HG02798 (cell line): Measurements from ENCODE around the gene TLE2.
"Not testable (repeated sequence)": the region's sequence is repeated elsewhere in the genome, so short reads cannot be mapped to it uniquely, and the experiment has no call there.

ENCODE experiments used
- ATAC-seq: cut with Tn5 transposase; IDR thresholded peaks from one replicate; pipeline ENCODE4 v1.9.1; 2021; ENCODE audit warnings: mild to moderate bottlenecking; ENCODE audit not compliant: unreplicated experiment, poor library complexity

TLE2 gene

DNA sequence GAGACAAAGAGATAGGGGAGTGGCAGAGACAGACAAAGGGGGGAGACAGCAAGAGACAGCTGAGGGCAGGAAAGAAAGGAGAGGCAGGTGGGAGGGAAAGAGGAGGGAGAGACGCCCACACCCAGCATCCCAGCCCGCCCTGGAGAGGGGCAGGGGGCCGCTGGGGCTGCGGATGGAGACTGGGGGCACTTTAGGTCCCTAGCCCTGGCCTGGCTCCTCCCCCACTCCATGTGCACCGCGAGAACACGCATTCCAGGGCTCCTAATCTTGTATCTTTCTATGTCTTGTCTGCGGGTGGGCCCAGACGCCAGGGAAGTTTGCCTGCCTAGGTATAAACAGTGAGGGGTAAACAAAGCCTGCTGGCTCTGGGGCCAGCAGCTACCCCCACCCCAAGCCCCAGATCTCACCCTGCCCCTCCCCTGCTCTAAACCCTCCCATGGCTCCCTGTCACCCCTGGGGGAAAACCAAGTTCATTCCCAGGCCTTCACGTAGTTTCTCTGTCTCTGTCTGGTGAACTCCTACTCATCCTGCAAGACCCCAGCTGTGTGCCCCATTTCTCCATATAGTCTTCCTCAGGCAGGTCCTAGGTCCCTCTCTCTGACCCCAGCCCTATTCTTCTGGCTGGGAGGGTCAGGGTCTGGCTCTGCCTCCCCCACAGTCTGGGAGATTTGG is 27.5 kb upstream of the TLE2 start:
- no peak for ATAC-seq

DNA sequence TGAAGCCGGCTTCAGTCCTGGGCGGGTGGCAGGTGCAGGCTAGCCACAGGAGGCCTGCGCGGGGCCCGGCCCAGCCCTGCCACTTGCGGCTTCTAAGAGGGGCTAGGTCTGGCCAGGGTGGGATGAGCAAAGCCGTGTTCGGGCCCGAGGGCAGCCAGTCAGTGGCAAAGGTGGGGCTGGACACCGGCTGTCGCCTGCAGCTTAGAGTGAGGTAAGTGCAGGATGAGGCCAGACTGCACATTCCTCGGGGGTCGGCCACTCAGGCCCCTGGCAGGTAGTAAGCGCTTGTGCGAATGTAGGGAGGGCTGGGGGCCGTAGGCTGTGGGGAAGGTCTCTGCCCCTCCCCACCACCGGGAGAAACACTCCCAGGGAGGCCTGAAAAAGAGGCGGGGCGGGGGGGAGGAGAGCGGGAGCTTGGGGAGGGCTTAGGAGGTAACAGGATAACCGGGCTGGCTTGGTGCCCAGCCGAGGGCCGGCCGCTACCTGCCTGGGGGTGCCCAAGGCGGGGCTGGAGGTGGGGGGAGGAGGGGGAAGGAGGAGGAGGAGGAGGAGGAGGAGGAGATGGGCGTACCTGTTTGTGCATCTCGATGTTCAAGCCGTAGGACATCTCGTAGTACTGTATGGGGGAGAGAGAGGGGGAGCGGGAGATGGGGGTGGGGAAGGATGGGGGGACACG is 26.8 kb upstream of the TLE2 start:
- no peak for ATAC-seq

DNA sequence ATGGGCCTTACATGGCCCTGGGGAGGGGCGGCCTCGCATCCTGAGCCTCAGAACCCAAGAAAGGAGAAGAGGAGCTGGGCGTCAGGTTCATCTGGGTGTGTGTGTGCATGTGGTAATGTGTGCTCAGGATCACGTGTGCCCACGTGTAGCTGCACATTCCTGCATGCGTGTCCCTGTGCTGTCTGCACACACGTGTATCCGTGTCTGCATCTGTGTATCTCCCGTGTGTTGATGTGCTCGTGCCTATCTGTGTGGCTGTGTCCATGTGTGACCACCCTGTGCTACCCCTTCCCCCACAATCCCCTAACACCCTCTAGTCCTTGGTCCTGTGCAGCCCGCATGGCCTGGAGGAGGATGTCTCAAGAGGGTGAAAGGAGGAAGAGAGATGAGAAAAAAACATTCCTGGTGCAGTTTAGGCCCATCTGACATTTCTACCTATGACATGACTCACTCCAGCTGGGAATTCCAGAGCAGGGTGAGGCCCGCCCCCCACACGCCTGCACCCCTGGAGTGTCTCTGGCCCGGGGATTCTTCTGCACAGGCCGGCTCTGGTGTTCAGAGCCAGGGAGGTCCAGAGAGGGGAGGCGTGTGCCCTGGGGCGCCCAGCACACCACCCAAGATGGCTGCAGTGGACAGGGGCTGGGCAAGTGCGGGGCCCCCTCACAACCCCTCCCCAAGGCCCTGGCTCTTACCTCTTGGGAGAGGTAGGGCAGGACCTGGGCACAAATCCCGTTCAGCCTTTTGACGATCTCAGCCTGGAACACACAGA is 26.1 kb upstream of the TLE2 start:
- ATAC-seq = no peak

DNA sequence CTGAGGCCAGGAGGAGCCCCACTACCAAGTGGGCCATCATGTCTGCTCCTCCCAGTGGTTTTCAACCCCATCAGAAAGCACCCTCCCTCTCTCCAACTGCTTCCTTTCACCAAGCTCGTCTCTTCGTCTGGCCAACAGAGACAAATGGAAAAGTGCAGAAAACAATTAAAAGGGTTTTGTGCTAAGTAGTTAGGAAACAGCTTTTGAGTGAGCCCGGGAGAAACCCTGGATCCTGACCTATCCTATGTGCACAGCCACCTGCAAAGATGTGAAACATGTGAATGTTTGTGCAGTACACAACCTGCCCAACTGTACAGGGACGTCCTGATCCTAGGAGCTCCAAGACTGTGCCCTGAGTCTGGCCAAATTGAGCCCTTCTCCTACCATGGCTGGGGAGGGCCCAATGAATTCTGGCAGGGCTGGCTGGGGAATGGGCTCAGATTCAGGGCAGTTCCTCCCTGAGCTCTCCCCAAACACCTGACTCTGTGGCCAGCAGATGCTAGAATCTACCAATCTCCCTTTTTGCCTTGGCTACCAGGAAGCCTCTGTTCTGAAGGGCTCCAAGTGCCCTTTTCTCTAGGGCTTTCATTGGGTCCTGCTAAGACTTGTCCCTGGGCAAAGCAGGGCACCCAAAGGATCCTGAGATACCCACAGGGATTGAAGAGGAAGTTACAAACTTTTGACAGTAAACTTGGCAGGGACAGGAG is 25.3 kb upstream of the TLE2 start:
- no peak for ATAC-seq

DNA sequence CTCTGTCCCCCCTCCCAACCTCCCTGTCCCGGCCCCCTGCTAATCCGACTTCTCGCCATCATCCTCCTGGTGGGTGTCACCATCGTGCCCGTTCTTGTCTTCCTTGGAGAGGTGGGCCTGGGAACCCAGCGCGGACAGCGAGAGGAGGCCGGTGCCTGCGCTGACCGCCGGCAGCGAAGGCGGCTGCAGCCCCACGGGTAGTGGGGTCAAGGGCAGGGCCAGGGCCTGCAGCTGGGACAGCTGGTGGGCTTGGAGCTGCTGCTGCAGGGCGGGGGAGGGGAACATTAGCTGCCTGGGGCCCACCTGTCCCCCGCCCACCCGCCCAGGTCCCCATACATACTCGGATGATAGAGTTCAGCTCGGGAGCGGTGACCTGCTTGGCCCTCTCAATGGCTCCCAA is 24.7 kb upstream of the TLE2 start:
- ATAC-seq = no peak

DNA sequence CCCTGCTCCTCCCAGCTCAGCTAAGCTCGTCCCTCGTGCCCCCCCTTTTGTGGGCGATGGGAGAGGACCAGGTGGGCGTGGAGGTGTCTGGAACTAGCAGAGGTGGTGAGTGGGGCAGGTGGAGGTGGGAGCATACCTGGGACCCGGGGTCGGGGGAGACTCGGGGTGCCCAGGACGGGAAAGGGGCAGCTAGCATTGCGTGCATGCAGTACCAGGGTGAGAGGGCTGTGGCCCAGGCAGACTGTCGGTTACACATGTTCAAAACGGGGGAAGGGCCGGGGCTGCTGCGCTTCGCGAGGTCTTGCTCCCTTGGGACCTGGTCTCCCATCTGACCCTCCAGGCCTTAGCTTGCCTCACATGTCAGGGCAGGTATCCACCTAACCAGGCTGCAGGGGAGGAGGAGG is 24.1 kb upstream of the TLE2 start:
- no peak for ATAC-seq

DNA sequence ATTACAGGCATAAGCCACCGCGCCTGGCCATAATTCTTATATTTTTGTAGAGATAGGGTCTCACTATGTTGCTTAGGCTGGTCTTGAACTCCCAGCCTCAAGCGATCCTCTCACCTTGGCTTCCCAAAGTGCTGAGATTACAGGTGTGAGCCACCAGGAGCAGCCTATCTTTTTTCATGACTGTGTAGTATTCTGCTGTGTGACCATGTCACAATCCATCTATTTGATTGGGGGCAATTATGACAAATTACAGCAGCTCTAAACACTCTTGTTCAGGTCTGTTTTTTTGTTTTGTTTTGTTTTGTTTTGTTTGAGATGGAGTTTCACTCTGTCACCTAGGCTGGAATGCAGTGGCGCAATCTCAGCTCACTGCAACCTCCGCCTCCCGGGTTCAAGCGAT is 20.9 kb upstream of the TLE2 start:
- ATAC-seq = not testable (repeated sequence)

DNA sequence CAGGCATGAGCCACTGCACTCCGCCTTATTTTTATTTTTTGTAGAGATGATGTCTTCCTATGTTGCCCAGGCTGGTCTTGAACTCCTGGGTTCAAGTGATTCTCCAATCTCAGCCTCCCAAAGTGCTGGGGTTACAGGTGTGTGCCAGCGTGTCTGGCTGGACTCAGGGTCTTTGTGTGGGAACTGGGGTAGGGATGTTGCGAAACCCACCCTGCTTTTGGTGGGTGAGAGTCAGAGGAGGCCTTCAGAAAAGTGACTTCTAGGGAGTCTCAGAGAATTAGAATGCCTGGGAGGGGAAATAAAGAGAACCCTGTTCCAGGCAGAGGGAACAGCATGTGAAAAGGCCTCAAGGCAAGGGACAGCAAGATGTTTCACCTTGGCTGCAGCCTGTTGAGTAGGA is 20.0 kb upstream of the TLE2 start:
- ATAC-seq = no peak

DNA sequence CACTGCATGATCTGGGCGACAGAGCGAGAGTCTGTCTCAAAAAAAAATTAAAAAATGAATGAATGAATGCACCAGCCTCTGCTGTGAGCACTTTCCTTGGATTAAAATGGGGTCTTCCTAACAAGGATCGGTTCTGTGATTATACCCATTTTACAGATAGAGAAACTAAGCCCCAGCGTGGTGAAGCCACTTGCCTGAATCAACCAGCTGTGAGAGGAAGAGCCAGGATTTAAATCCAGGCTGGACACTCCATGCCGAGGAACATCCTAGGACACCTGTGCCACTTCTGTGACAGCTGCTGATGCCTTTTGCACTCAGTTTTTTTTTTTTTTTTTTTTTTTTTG is 19.1 kb upstream of the TLE2 start:
- no peak for ATAC-seq

DNA sequence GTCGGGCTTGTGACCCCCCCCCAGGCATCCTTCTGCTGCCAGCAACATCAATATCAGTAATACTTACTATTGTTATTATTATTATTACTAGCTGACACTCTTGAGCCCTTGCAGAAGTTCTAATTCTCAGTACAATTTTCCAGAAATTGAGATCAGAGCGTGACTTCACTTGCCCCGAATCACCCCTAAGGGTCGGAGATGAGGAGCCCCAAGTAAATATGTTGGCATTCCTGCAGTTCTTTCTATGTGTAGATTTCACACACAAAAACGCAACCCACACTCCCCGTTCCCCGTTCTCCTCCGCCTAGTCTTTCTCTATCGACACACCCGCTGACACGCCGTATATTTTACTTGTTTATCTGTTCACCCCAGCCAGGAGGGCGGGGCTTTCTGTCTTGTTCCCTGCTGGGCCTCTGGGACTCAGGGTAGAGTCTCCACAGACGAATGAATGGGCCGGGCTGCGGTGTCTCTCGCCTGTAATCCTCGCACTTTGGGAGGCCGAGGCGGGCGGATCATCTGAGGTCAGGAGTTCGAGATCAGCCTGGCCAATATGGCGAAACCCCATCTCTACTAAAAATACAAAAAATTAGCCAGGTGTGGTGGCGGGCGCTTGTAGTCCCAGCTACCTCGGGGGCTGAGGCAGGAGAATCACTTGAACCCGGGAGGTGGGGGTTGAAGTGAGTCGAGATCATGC is 18.6 kb upstream of the TLE2 start:
- ATAC-seq = no peak

DNA sequence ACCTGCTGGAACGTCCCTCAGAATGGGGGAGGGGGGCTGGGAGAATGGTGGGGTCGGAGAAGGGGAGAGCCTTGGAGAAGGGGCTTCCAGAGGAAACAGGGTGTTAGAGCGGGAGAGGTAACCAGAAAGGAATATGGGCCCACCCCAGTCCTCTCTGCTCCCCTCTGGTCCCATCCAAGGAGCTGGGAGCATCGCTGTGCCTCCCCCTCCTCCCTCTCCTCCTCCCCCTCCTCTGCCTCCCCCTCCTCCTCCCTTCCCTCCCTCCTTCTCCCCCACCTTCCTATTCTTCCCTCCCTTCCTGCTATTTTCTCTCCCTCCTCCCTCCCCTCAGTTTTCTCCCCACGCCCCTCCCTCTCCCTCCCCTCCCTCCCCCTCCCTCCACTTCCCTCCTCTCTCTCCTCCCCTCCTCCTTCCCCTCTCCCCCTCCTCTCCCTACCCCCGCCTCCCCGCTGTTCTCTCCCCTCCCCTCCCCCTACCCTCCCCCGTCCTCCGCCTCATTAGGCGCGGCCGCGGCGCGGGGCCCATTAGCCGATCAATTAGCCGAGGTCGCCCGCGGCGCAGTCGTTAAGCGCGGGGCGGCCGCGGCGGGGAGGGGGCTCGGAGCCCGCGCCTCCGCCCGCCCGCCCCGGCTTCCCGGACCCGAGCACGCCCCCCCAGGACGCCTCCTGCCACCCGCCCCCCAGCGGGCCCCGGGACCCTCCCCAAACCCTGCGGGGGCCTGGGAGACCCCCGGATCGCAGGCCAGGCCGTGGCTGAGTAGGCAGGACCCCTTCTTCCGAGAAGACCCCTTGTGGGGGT is 17.8 kb upstream of the TLE2 start:
- ATAC-seq = no peak

DNA sequence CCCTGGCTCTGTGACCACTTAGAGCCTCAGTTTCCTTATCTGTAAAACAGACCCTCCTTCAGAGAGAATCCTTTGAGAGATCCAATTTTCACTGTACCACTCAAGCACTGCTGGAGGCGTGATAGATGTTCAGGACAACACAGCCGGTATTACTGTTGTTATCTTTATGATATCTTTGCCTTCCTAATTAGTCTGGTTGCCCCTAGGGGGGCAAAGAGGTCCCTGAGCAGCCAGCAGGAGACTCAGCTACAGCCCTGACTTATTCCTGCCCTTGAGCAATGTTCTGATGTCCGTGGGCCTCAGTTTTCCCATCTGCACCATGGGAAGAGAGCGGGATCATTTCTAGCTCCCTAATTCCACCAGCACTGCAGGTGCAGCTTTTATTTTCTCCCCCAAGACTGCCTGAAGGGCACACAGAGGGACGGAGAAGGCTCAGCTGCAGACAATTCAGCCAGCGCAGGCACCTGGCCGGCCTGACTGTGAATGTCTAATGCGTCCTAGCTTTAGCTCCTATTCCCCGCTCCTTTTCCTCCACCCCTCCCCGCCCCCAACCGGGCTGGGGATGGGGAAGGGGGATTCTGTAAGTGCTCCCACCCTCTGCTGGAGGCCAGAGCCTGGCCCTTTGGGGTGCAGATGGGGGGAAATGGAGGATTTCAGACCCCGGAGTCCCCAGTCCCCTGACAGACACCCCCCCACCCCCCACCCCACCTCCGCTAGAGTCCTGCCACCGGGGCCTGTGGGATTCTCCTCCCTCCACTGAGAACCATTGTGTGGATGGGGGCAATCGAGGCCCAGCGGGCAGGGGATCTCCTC is 17.0 kb upstream of the TLE2 start:
- ATAC-seq = no peak

DNA sequence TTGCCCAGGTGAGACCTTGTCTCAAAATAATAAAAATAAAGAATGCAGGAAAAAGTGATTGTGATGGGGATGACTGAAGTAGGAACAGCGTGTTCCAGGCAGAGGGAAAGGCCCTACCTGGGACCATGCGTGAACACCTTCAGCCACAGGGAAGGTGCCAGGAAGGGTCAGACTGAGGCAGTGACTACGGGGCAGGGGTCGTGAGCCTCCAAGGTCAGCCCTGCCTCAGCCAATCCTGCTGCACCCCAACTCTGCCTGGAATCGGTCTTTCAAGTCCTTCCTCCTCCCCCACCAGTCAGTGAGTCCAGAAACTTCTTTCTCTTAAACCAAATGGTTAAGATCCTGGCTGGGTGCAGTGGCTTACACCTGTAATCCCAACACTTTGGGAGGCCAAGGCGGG is 16.1 kb upstream of the TLE2 start:
- ATAC-seq = no peak

DNA sequence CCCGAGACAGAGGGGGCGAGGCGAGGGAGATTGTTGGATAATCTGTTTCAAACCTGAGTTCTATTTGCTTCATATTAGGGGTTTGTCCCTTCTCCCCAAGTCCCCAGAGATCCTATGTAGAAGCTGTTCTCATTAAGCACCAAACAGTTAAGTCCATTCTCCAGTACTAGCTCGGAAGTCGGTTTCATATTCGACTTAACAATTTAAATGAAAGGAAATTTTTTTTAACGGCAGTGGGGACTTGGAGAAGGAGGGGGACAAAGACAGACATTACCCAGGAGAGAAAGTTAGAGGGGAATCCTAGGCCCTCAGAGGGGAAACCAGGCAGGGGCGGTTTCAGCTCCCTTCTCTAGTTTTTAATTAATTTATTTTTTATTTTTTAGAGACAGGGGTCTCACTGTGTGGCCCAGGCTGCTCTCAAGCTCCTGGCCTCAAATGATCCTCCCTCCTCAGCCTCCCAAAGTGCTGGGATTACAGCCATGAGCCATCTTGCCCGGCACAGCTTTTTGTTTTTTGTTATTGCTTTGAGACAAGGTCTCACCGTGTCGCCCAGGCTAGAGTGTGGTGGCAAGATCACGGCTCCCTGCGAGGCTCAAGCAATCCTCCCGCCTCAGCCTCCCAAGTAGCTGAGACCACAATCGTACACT is 13.7 kb upstream of the TLE2 start:
- no peak for ATAC-seq

DNA sequence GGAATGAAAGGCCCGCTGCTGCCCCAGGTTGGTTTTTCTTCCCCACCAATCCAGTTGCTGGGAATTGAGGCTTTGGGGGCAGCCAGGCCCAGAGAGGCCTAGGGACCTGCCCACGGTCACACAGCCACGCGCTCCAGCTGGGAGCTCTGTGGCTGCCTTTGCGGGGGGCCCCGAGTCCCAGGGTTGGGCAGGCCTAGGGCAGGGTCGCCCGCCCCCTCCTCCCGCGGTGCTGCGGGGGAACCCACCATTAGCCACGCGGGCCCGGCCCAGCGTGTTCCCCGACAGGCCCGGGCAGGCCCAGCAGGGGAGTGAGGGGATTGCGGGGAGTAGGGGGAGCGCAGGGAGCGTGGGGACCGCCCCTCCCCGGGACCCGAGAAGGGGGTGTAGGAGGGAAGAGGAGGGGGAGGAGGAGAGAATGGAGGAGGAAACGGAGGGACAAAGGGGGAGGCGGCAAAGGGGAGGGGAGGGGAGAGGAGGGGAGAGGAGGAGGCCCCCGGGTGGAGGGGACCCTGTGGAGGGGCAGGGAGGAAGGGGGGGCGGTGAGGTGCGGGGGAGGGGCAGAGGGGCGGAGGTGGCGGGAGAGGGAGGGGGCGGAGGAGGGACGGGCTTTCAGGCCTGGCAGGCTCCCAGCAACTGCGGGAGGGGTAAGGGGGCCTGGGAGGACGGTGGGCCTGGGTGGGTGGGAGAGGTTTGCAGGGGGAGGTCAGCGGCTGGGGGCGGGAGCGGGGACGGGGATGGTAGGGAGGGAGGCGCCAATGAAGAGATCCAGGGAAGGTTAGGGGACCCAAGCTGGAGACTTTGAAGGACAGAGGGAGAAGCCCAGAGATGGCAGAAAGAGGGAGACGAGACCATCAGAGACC is 12.9 kb upstream of the TLE2 start:
- ATAC-seq = no peak

DNA sequence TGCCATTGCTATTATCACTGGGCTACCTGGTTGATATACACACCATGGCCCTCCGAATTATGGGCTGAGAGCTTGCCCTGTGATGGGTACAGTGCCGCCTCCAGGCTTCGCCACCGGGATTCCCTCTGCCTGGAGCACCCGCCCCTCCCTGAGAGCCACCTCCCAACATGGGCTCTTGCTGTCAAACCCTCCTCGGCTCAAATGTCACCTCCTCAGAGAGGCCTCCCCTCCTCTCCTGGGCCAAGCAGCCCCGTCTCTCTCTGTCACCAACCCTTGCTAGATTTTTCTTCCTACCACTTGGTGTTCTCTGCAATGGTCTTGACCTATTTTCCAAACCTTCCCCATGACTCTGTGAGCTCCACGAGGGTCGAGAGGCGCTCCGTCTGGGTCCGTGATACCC is 12.2 kb upstream of the TLE2 start:
- no peak for ATAC-seq

DNA sequence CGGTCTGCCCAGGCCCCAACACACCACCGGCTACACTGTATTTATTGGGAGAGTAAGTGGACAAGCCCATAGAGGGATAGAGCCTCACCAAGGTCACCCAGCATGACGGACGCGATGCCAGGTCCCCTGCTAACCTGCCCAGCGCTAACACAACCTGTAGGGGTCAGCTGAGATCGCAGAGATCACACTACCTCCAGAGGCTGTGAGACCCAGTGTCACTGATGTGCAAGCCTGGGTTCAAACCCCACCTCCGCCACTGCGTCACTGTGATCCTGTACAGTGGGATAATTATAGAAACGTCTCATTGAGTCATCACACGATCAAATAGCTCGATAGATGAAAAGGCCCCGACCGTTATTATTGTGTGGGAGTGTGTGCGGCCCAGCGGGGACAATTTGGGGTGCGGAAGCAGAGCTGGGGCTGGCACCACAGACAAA is 10.6 kb upstream of the TLE2 start:
- no peak for ATAC-seq
